Natural killer cell (primary cell): ENCODE data around the gene PTPN5. TPM values are rescaled to one million over a fixed set of nuclear protein-coding genes. Genes with fewer than 3 reads are reported as not detected.

ENCODE experiments used
- ATAC-seq, 3 donors: fragments of 150-1000 bp in 2 of 3; fragments of 200-7000 bp in 1 of 3; cut with Tn5 transposase; 1 replicate in 1 of 3; 2 replicates in 2 of 3; pipeline ENCODE4 v1.10.0; 2021; ENCODE audit warnings: mild to moderate bottlenecking in 2 of 3, moderate library complexity in 2 of 3
- DNase-seq, 2 donors: peaks; one replicate each; pipeline versions ENCODE4 v3.0.0 to v3.0.0-alpha.2; 2013 to 2021; ENCODE audit warnings: mixed read lengths in 1 of 2
- H3K27ac ChIP-seq: one replicate; pipeline ENCODE4 v1.5.1; 2013; ENCODE audit warnings: mild to moderate bottlenecking, low read length
- H3K27me3 ChIP-seq: one replicate; pipeline ENCODE4 v1.6.1; 2013; ENCODE audit warnings: low read length; ENCODE audit not compliant: control insufficient read depth, insufficient read depth
- H3K36me3 ChIP-seq: one replicate; pipeline ENCODE4 v1.6.1; 2013; ENCODE audit warnings: low read length; ENCODE audit not compliant: control insufficient read depth, insufficient read depth
- H3K4me1 ChIP-seq: one replicate; pipeline ENCODE4 v1.6.1; 2013; ENCODE audit warnings: low read length; ENCODE audit not compliant: control insufficient read depth, insufficient read depth
- H3K4me3 ChIP-seq: one replicate; pipeline ENCODE4 v1.5.1; 2013; ENCODE audit warnings: low read length
- H3K9me3 ChIP-seq: one replicate; pipeline ENCODE4 v1.6.1; 2013; ENCODE audit warnings: low read length; ENCODE audit not compliant: control insufficient read depth, insufficient read depth
- H3K27ac Mint-ChIP-seq, 2 donors: one replicate each; pipeline ENCODE4 v1.8.0; 2022; ENCODE audit warnings: mild to moderate bottlenecking in 2 of 2, mixed read lengths in 2 of 2, moderate library complexity in 1 of 2
- H3K27me3 Mint-ChIP-seq, 2 donors: one replicate each; pipeline ENCODE4 v1.8.0; 2022; ENCODE audit warnings: low read depth in 2 of 2, mixed read lengths in 2 of 2
- H3K36me3 Mint-ChIP-seq: one replicate; pipeline ENCODE4 v1.8.0; 2022; ENCODE audit warnings: mixed read lengths
- H3K4me1 Mint-ChIP-seq, 2 donors: one replicate each; pipeline ENCODE4 v1.8.0; 2022; ENCODE audit warnings: mixed read lengths in 2 of 2
- H3K4me3 Mint-ChIP-seq: one replicate; pipeline ENCODE4 v1.8.0; 2022; ENCODE audit warnings: mild to moderate bottlenecking, moderate library complexity, mixed read lengths
- H3K9me3 Mint-ChIP-seq, 2 donors: one replicate each; pipeline ENCODE4 v1.8.0; 2022; ENCODE audit warnings: mixed read lengths in 2 of 2
- WGBS: methylation state at CpG from one replicate; pipeline ENCODE4 v1.1.7; 2013; ENCODE audit warnings: missing lambda C conversion rate; ENCODE audit not compliant: insufficient coverage; 5-methylcytosine and 5-hydroxymethylcytosine counted together
- intact Hi-C: fragments of 100-400 bp; cut with micrococcal nuclease; formaldehyde crosslinking; loops from one replicate; pipeline ENCODE4 v1.14.2; 2022
- total RNA-seq, 4 donors: library from RNA; stranded (reverse); fragments of 120-200 nt in 1 of 4; gene quantifications; one replicate each; pipeline versions ENCODE4 v1.2.3 to v1.2.4, GENCODE V29; 2013 to 2022
- TF ChIP-seq, protein P1 (sequence below): fragments of 200-600 bp; IDR thresholded peaks from one replicate; pipeline ENCODE4 v1.8.0; 2022; ENCODE audit warnings: antibody characterized with exemption

The PTPN5 gene
- total RNA-seq, 3 donors from 2014 or later (not counting 1 experiment from before 2014, with no cell fraction given), result not detected

GRCh38 chr11:18743365-18743764 is 48.2 kb downstream of the PTPN5 start:
- intact Hi-C loops, result no loop called here
- H3K4me3 Mint-ChIP-seq, result no peak overlapping the region
- no peaks in the 10 kb centered on the region for H3K36me3 Mint-ChIP-seq
- no peaks in the 10 kb centered on the region for H3K9me3 Mint-ChIP-seq
- DNase-seq (no peak), ATAC-seq (no peak)
- WGBS, result 83% methylated on average over 10 of the region's 10 CpGs
- H3K27me3 ChIP-seq, result no peaks in the 10 kb centered on the region
- peaks cover 0 to 5% of the 10 kb centered on the region in 2 donors for H3K4me1 Mint-ChIP-seq
- TF ChIP-seq, protein P1, sequence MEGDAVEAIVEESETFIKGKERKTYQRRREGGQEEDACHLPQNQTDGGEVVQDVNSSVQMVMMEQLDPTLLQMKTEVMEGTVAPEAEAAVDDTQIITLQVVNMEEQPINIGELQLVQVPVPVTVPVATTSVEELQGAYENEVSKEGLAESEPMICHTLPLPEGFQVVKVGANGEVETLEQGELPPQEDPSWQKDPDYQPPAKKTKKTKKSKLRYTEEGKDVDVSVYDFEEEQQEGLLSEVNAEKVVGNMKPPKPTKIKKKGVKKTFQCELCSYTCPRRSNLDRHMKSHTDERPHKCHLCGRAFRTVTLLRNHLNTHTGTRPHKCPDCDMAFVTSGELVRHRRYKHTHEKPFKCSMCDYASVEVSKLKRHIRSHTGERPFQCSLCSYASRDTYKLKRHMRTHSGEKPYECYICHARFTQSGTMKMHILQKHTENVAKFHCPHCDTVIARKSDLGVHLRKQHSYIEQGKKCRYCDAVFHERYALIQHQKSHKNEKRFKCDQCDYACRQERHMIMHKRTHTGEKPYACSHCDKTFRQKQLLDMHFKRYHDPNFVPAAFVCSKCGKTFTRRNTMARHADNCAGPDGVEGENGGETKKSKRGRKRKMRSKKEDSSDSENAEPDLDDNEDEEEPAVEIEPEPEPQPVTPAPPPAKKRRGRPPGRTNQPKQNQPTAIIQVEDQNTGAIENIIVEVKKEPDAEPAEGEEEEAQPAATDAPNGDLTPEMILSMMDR, result no peak
- H3K36me3 ChIP-seq, result no peaks in the 10 kb centered on the region
- H3K4me3 ChIP-seq, result no peak overlapping the region
- H3K4me1 ChIP-seq, result no peaks in the 10 kb centered on the region
- no peak overlapping the region for H3K27ac ChIP-seq
- H3K27ac Mint-ChIP-seq, result no peak overlapping the region
- H3K27me3 Mint-ChIP-seq, result peaks cover 0 to 5% of the 10 kb centered on the region in 2 donors
- H3K9me3 ChIP-seq, result no peaks in the 10 kb centered on the region

- TF ChIP-seq, protein P1, result no peak
- Histone ChIP-seq H3K27me3 (no peaks in the 10 kb centered on the region), H3K4me3 (no peak overlapping the region), H3K4me1 (no peaks in the 10 kb centered on the region), H3K36me3 (no peaks in the 10 kb centered on the region), H3K27ac (no peak overlapping the region), H3K9me3 (no peaks in the 10 kb centered on the region)
- ATAC-seq, result no peak
- Mint-ChIP-seq H3K4me1 (peaks cover 0 to 5% of the 10 kb centered on the region in 2 donors), H3K9me3 (no peaks in the 10 kb centered on the region), H3K36me3 (no peaks in the 10 kb centered on the region), H3K4me3 (no peak overlapping the region), H3K27me3 (peaks cover 0 to 5% of the 10 kb centered on the region in 2 donors), H3K27ac (no peak overlapping the region)
- no peak for DNase-seq
- intact Hi-C loops, result no loop called here
- WGBS, result 85% methylated on average over 3 of the region's 3 CpGs
Measured at GRCh38 chr11:18741783-18742182, 49.8 kb downstream of the PTPN5 start.

DNA sequence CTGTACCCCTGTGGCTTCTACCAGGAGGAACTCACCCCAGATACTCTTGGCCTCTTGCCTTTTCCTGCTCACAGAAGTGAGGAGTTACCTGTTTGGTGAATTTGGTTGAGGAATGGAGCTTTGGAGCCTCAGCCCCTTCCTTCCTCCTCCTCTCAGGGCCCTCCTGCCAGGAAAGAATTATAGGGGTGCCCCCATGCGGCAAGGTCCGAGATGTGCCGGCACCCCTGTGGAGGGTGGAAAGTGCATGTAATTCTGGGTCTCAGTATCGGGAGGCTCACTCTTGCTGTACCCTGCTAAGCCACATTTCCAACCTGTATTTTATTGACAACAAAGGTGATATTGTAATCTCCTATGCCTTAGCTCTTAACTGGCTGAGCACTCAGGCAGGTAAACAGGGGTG is 51.9 kb downstream of the PTPN5 start:
- ATAC-seq (no peak), DNase-seq (no peak)
- Mint-ChIP-seq H3K27ac (no peak overlapping the region), H3K36me3 (no peaks in the 10 kb centered on the region), H3K27me3 (peaks cover 0 to 8% of the 10 kb centered on the region in 2 donors), H3K9me3 (no peaks in the 10 kb centered on the region), H3K4me3 (no peak overlapping the region), H3K4me1 (peaks cover 0 to 5% of the 10 kb centered on the region in 2 donors)
- 59% methylated on average over 3 of the region's 4 CpGs for WGBS
- no peaks in the 10 kb centered on the region for H3K4me1 ChIP-seq
- no peaks in the 10 kb centered on the region for H3K9me3 ChIP-seq
- H3K4me3 ChIP-seq, result no peak overlapping the region
- H3K27ac ChIP-seq, result no peak overlapping the region
- H3K27me3 ChIP-seq, result no peaks in the 10 kb centered on the region
- intact Hi-C loops, result loop anchor here (10.0 kb wide), 1 partner anchor 625 kb away; no protein-coding TSS in a partner anchor
- TF ChIP-seq, protein P1, result no peak
- H3K36me3 ChIP-seq, result no peaks in the 10 kb centered on the region

DNA sequence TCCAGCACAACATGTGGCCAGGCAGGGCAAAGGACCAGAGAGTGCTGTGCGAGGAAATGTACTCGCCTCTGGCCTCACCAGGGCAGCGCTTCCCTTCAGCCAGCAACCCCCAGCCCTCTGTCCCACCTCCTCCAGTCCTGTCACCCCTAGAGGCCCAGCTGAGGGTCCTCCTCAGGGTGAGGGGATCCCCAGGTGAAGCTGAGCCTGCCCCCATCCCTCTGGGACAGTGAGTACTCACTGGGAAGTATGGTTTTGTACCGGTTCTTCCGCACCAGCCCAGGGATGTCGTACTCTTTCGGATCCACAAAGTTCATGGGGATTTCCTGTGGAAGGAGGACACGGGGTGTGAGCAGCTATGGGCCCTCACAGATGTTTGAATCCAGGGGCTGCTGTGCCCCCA is 54.0 kb downstream of the PTPN5 start:
- H3K36me3 Mint-ChIP-seq, result no peaks in the 10 kb centered on the region
- no peaks in the 10 kb centered on the region for H3K4me1 ChIP-seq
- no peaks in the 10 kb centered on the region for H3K9me3 Mint-ChIP-seq
- no peaks in the 10 kb centered on the region for H3K36me3 ChIP-seq
- peaks cover 0 to 5% of the 10 kb centered on the region in 2 donors for H3K4me1 Mint-ChIP-seq
- H3K27me3 Mint-ChIP-seq, result peaks cover 0 to 8% of the 10 kb centered on the region in 2 donors
- DNase-seq (no peak), ATAC-seq (no peak)
- H3K4me3 ChIP-seq, result no peak overlapping the region
- TF ChIP-seq, protein P1, result no peak
- intact Hi-C loops, result loop anchor here (10.0 kb wide), 1 partner anchor 623 kb away; no protein-coding TSS in a partner anchor
- no peak overlapping the region for H3K27ac ChIP-seq
- no peaks in the 10 kb centered on the region for H3K9me3 ChIP-seq
- H3K4me3 Mint-ChIP-seq, result no peak overlapping the region
- WGBS, result 92% methylated on average over 8 of the region's 8 CpGs
- no peak overlapping the region for H3K27ac Mint-ChIP-seq
- no peaks in the 10 kb centered on the region for H3K27me3 ChIP-seq
